GM19467 (cell line): ENCODE measurements around the gene PCSK1.
"Not testable (repeated sequence)": the region's sequence is repeated elsewhere in the genome, so short reads cannot be mapped to it uniquely, and the experiment has no call there.

Experiments used
- ATAC-seq: cut with Tn5 transposase; IDR thresholded peaks from one replicate; pipeline ENCODE4 v1.9.1; 2021; ENCODE audit warnings: mild to moderate bottlenecking, moderate library complexity; ENCODE audit not compliant: unreplicated experiment

Gene PCSK1

DNA sequence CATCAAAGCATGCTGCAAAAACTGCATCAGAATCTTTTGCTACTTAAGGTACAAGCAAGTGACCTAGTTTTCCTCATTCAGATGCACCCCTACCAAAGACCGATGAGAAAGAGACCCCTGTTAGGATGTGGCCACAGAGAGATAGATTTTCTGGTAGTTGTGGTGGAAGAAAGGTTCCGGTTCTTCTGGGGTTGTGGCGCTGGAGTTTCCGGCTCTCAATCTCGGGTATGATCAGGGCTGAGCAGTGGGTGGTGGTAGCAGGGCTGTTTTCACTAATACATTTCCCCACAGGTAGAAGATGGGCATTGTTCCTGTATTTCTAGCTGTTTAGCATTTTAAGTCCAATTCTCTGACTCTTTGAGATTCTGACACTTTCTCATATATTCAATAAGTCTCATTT lies 58.4 kb downstream of the PCSK1 start:
- ATAC-seq, result no peak

DNA sequence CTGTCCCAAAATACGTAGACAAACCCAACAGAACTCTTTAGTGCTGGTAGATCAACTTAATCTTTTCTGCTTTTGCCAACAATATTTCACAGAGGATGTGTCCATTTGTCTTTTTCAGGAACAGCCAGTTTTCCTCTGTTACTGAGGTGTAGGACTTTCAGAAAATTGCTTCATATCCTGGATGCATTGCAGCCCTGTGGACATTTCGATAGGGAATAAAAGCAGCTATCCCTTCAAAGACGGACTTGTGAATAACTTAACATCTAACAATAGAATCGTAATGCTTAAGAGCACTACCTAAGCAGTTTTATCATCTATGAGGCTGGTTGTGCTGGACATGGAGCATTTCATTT lies 59.7 kb downstream of the PCSK1 start:
- ATAC-seq, result no peak

DNA sequence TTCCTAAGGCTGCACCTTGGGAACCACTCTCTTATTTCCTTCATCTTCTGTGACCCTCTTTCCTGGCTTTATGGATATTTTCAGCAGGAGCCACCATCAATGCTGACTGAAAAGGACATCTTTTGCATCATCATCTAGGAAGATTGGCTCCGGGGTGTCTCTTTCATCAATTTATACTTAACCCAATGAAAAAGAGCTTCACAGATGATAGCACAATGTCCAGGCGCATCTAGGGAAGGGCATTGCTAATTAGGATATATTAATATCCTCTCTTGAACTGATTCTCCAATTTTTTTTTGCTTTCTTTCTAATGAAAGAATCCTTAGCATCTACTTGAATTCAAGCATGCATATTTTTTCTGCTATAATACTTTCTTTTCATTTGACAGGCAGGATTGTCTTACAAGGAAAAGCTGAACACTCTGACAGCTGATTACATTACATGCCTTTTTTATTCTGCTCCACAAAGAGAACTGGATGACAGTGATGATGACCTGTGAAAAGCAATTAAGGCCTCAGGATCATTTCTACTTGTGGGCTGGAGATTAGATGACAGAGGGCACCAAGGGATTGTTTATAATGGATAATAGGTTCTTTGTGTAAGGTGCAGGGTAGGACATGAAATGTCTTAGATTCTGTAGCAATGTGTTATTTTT lies 60.2 kb downstream of the PCSK1 start:
- no peak for ATAC-seq

DNA sequence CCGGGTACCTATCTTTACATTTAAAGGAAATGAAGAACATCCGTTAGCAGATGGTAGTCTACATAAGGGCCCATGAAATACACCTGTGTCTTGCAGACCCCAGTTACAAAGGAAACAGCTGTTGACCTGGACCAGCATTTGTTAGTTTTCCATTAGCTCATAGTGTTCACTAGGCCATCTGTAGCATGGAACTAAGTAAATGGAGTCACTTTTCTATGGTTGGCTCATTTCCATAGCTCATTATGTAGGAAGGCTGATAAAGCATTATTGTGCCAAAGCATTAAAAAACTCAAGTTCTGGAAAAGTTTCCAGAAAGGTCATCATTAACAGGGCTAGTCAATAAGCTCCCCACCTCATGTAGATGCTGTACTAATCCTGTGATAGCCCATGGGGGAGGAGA lies 62.1 kb downstream of the PCSK1 start:
- ATAC-seq, result no peak

DNA sequence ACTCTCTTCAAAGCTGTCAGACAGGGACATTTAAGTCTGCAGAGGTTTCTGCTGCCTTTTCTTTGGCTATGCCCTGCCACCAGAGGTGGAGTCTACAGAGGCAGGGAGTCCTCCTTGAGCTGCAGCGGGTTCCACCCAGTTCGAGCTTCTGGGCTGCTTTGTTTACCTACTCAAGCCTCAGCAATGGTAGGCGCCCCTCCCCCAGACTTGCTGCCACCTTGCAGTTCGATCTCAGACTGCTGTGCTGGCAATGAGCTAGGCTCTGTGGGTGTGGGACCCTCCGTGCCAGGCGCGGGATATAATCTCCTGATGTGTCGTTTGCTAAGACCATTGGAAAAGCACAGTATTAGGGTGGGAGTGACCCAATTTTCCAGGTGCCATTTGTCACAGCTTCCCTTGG lies 65.7 kb downstream of the PCSK1 start:
- ATAC-seq, result not testable (repeated sequence)

DNA sequence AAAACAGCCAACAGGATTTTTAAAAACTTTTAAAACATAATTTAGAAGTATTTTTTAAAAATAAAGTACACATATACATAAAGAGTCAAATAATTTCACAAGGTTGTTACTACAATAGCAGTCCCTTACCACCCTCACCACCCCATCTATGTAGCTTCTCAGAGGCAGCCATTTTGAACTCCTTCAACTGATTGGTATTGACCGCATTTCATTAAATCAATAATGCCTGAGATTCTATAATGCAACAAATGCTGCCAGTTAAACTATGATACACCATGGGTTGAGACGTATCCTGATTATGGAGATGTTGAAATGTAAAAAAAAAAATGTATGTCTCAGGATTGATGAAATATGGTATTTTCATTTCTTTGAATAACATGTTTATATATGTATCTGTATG lies 78.8 kb downstream of the PCSK1 start:
- no peak for ATAC-seq

DNA sequence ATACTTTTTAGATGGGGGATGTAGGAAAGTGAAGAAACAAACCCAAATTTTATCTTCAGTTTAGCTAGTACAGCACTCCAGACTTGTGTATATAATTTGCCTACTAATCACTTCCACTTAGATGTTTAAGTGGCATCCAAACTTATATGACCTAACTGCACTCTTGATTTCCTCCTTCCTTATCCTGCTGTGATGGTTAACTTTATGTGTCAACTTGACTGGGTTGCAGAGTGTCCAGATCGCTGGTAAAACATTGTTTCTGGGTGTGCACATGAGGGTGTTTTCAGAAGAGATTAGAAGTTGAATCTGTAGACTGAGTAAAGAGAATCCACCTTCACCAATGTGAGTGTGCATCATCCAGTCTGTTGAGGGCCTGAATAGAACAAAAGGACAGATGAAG lies 79.8 kb downstream of the PCSK1 start:
- ATAC-seq, result no peak

DNA sequence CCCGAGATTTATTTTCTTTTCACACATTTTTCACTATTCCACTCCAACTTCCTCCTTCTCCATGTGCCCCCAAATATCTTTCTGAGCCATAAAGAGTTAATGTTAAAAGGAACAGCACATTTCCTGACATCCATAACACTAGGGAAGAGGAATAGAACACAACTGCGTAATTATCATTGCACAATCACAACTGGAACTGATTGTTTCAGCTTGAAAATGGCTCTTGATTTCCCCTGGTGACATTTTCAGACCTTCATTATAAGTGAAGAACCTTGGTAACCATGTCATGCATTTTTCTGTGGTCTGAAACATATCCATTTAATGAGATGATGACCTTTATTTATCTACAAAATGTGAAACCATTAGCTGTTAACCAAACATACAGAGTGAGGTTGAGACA lies 82.4 kb downstream of the PCSK1 start:
- no peak for ATAC-seq

DNA sequence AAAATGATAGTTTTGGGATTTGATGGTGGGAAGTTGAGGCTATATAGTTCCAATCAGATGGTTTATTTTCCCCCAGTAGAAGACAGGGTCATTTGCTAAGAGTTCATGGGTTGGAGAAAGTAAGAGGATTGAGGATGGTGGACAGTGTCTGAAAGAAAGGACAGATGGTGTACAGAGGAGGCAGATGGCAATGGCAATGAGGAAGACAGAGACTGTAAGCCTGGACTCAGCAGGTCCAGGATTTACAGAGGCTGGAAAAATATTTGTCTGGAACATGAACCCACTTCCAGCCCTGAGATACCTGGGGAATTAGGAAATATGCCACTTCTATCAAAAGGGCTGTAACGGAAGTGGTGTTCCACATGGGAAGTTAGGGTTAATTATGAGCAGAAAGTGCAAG lies 84.5 kb downstream of the PCSK1 start:
- ATAC-seq, result no peak

DNA sequence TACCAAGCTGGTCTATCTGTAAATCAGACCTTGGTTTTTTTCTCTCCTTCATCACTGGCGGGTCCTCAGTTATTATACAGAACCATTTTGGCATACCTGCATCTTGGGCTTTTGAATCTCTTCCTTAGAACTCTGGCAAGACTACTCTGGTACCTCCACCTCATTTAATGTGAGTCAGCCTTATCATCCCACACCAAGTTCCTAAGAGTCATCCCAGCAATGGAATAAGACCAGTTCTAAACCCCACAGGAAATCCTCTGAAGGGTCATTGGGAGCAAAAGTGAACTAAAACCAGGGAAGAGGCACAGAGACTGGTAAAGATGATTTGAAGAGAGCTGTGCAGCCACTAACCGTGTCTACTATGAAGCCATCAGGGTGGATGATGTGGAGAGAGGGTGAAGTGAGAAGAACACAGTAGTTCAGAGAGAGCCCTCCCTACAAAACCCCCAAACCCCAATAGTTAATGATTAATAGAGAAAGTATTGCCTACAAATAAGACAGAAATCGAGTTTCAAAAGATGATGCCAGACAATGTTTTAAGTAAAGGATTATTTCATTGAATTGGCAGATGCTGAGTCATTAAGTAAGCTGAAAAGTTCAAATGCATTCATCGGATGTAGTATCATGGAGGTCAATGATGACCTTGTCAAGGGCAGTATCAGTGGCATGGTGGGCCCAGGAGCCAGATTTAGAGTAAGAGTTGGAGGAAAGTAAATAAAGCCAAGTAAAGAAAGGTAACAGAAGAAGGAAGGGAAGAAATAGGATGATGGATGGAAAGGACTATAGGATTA lies 85.4 kb downstream of the PCSK1 start:
- ATAC-seq, result no peak

DNA sequence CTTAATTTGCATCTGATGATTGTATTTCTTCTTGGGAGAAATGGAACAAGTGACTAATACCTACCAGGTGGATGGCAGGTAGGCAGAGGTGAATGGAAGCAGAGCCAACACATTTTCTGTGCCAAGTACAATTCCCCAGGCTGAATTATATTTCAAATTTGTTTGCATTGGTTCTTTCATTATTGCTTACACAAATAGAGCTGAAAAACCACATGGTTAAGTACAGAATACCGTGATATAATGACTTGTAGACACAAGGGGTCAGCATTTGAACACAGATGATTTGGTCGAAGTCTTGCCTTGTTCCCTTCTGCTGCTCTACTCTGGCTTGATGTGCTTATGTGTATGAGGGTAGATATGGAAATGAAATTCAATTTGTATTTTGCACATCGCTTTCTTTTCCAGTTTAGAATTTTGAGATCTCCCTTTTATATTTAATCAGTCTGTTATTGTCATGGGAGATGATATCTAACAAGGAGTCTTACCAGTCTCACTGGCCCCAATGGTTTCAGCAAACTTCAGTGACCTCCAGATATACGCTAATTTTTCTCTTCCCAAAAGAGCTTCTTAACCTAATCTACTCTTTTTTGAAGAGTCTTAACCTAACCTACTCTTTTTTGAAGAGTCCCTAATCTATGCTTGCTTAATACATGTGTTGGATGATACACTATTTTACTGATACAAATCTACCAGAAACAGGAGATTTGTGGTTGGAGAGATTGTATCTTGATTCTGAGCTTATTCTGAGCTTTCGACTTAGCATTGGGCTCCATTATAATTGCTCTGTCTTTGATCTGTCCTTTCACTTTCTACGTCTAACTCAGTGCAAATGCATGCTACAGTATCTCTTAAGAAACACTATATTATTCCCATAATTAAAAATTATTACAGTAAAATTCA lies 88.1 kb downstream of the PCSK1 start:
- ATAC-seq, result peak; percentile 97

DNA sequence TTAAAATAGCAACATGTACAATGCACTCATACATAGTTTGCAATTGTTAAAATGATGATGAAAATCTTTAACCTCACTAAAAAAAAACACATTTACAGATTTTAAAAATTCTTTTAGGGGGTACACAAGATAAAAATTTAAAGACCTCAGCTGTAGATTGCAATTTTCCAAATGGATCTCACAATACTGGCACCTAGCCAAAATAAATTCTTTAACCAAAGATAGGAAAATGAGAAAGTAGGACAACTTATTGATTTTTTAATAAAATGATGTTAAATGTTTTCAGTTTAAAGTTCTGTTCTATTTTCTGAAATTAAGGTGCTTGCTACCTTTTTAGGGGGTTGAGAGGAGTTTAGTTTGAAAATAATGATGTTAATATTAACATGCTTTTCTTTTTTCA lies 90.0 kb downstream of the PCSK1 start:
- no peak for ATAC-seq

DNA sequence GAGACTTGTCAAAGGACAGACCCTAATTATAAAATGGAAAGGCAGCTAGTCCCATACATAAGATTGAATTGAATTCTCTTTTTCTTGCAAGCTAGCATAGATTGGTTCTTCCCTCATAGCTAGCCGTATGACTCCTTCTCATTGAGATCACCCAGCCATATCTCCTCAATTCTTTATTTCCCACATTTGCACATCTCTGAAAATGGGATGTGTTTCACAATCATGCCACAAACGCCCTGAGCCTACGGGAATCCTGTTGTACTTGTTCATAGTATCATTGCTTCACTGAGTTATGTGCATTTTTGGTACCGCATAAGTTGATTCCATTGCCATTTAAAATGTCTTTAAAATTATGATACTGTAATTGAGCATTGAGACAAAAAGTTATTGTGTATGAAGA lies 90.5 kb downstream of the PCSK1 start:
- ATAC-seq, result no peak
